ENCODE data around the gene ANKRD44.

The ANKRD44 gene

DNA sequence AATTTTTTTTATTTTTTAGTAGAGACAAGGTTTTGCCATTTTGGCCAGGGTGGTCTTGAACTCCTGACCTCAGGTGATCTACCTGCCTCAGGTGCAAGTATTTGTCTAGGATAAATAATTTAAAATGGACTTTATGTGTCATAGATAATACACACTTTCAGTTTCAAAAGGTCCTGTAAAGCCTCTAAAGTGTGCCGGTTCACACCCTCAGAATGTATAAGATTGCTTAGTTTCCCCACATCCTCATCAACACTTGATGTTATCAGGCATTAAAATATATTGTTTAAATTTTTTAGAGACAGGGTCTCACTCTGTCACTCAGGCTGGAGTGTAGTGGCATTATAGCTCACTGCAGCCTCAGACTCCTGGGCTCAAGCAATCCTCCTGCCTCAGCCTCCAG lies 170.5 kb downstream of the ANKRD44 start:
- no peak overlapping the region for H3K9ac ChIP-seq (ENCODE audit: low read depth, low read length)
- no peak overlapping the region for H2AFZ ChIP-seq (ENCODE audit: low read depth, low read length)
- no peaks in the 10 kb centered on the region for H3K9me3 ChIP-seq (ENCODE audit: insufficient read depth, low read length, severe bottlenecking)
- H4K20me1 ChIP-seq (ENCODE audit: insufficient read depth, low read length): no peaks in the 10 kb centered on the region
- no peak overlapping the region for H3K27ac ChIP-seq (ENCODE audit: low read length)
- H3K79me2 ChIP-seq (ENCODE audit: insufficient read depth, low read length): no peaks in the 10 kb centered on the region
- H3K4me1 ChIP-seq (ENCODE audit: insufficient read depth, low read length): peaks cover 6% of the 10 kb centered on the region
- TF ChIP-seq EZH2 (IDR thresholded peaks at IDR 0.05; ENCODE audit: borderline replicate concordance, low read depth, low read length, severe bottlenecking): no peak
- TF ChIP-seq, protein P1, sequence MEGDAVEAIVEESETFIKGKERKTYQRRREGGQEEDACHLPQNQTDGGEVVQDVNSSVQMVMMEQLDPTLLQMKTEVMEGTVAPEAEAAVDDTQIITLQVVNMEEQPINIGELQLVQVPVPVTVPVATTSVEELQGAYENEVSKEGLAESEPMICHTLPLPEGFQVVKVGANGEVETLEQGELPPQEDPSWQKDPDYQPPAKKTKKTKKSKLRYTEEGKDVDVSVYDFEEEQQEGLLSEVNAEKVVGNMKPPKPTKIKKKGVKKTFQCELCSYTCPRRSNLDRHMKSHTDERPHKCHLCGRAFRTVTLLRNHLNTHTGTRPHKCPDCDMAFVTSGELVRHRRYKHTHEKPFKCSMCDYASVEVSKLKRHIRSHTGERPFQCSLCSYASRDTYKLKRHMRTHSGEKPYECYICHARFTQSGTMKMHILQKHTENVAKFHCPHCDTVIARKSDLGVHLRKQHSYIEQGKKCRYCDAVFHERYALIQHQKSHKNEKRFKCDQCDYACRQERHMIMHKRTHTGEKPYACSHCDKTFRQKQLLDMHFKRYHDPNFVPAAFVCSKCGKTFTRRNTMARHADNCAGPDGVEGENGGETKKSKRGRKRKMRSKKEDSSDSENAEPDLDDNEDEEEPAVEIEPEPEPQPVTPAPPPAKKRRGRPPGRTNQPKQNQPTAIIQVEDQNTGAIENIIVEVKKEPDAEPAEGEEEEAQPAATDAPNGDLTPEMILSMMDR (IDR thresholded peaks at IDR 0.05; ENCODE audit: borderline replicate concordance, extremely low read depth, low read length, poor library complexity, severe bottlenecking): no peak
- H3K4me2 ChIP-seq (ENCODE audit: insufficient read depth, low read length): no peak overlapping the region
- no peaks in the 10 kb centered on the region for H3K27me3 ChIP-seq (ENCODE audit: insufficient read depth, low read length, poor library complexity)
- ATAC-seq (ENCODE audit: insufficient read depth, low read depth): 0 out of 3 replicates have a peak, but pooled peaks have one; percentile 19
- 0 out of 2 replicates have a peak, but pooled peaks cover 7% of the 10 kb centered on the region for H3K36me3 ChIP-seq (ENCODE audit: insufficient read depth, low read length)
- H3K4me3 ChIP-seq (ENCODE audit: low read depth in 1 of 2, low read length in 2 of 2): no peak overlapping the region
- DNase-seq: no peak

DNA sequence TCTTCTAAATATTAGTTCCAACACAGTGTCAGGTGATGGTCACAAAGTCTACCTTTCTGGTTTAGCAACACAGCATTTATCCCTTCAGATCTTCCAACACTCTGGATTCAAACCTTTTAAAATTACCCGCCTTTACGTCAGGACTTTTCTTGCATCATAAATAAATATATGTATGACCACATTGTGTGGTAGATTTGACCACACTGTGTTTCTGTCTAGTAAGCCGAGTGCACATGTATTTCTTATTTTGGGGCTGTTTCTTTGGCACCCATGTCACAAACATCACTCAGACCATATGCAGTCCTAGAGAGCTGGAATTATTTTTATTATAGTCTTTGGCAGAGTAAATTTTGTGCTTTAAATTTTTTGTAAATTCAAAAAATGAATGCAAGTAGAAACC lies 172.1 kb downstream of the ANKRD44 start:
- Histone ChIP-seq H3K9ac (ENCODE audit: low read depth, low read length) (no peak overlapping the region), H3K27me3 (ENCODE audit: insufficient read depth, low read length, poor library complexity) (no peaks in the 10 kb centered on the region), H3K27ac (ENCODE audit: low read length) (no peak overlapping the region), H3K4me2 (ENCODE audit: insufficient read depth, low read length) (no peak overlapping the region), H3K4me3 (ENCODE audit: low read depth in 1 of 2, low read length in 2 of 2) (no peak overlapping the region), H3K36me3 (ENCODE audit: insufficient read depth, low read length) (peaks cover 10% of the 10 kb centered on the region; the same call in 1 of the 2 replicates), H4K20me1 (ENCODE audit: insufficient read depth, low read length) (no peaks in the 10 kb centered on the region), H3K9me3 (ENCODE audit: insufficient read depth, low read length, severe bottlenecking) (no peaks in the 10 kb centered on the region), H3K4me1 (ENCODE audit: insufficient read depth, low read length) (no peaks in the 10 kb centered on the region), H3K79me2 (ENCODE audit: insufficient read depth, low read length) (no peaks in the 10 kb centered on the region), H2AFZ (ENCODE audit: low read depth, low read length) (no peak overlapping the region)
- TF ChIP-seq EZH2 (IDR thresholded peaks at IDR 0.05; ENCODE audit: borderline replicate concordance, low read depth, low read length, severe bottlenecking): no peak
- TF ChIP-seq, protein P1 (IDR thresholded peaks at IDR 0.05; ENCODE audit: borderline replicate concordance, extremely low read depth, low read length, poor library complexity, severe bottlenecking): no peak
- ATAC-seq (ENCODE audit: insufficient read depth, low read depth): no peak
- no peak for DNase-seq

DNA sequence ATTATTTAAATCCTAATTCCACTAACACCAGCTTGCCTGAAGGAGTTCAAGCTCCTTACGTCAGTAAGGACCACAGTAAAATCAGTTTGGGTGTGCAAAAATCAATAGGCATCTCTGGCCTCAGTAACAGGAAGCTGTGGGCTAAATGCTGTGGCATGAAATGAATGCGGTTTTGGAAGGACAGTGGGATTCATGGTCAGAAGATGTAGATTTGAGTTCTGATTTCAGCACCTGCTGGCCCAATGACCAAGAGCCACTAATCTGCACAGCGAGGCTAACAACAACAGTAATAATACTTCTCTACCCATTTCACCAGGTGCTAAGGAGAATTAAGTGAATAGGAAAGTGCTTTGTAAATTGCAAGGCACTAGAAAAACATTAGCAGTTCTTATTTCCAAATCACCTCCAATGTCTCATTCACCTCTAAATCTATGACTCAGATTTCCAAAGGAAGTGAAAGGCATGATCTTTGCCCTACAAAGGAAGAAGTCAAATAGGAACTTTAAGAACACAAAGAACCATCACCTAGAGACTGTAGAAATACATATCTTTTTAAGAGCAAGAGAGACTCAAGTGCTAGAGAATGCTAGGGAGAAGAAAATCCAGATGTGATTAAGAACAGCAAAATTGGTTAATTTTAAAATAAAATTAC lies 172.6 kb downstream of the ANKRD44 start:
- Histone ChIP-seq H3K27me3 (ENCODE audit: insufficient read depth, low read length, poor library complexity) (no peaks in the 10 kb centered on the region), H3K79me2 (ENCODE audit: insufficient read depth, low read length) (no peaks in the 10 kb centered on the region), H3K4me2 (ENCODE audit: insufficient read depth, low read length) (no peak overlapping the region), H3K4me3 (ENCODE audit: low read depth in 1 of 2, low read length in 2 of 2) (no peak overlapping the region), H3K4me1 (ENCODE audit: insufficient read depth, low read length) (0 out of 2 replicates have a peak, but pooled peaks cover 2% of the 10 kb centered on the region), H4K20me1 (ENCODE audit: insufficient read depth, low read length) (no peaks in the 10 kb centered on the region), H3K9ac (ENCODE audit: low read depth, low read length) (no peak overlapping the region), H2AFZ (ENCODE audit: low read depth, low read length) (no peak overlapping the region), H3K36me3 (ENCODE audit: insufficient read depth, low read length) (peaks cover 13% of the 10 kb centered on the region; the same call in 1 of the 2 replicates), H3K27ac (ENCODE audit: low read length) (no peak overlapping the region), H3K9me3 (ENCODE audit: insufficient read depth, low read length, severe bottlenecking) (no peaks in the 10 kb centered on the region)
- DNase-seq (no peak), ATAC-seq (ENCODE audit: insufficient read depth, low read depth) (no peak)
- TF ChIP-seq, protein P1 (IDR thresholded peaks at IDR 0.05; ENCODE audit: borderline replicate concordance, extremely low read depth, low read length, poor library complexity, severe bottlenecking): no peak
- no peak for TF ChIP-seq EZH2 (IDR thresholded peaks at IDR 0.05; ENCODE audit: borderline replicate concordance, low read depth, low read length, severe bottlenecking)
